GM23248 (cell line): ENCODE measurements around the gene NTF4.

Source experiments
- EZH2 ChIP-seq: fragments of 200-600 bp; sonication (generic); IDR thresholded peaks from 2 replicates; pipeline ENCODE4 v1.6.1; 2018; ENCODE audit warnings: antibody characterized with exemption, mild to moderate bottlenecking; ENCODE audit not compliant: insufficient read depth, poor library complexity, severe bottlenecking
- EZH2phosphoT487 ChIP-seq: fragments of 200-600 bp; sonication (generic); IDR thresholded peaks from 2 replicates; pipeline ENCODE4 v1.6.1; 2018; ENCODE audit warnings: antibody characterized with exemption, moderate library complexity, mild to moderate bottlenecking, low read depth; ENCODE audit not compliant: insufficient read depth

- no peak for TF ChIP-seq EZH2
- TF ChIP-seq EZH2phosphoT487: no peak
These were observed 6.9 kb downstream of the NTF4 start, which contains the start of gene CGB7 for GRCh38 chr19:49057636-49058234.
